ENCODE data around the gene AFAP1.

GRCh38 chr4:7842384-7843279 lies 97.0 kb downstream of the AFAP1 start:
- TF ChIP-seq MAX (CRISPR knock-in tag; IDR thresholded peaks at IDR 0.05) (no peak), CTCF (IDR thresholded peaks at IDR 0.05) (no peak), CBFB (CRISPR knock-in tag; IDR thresholded peaks at IDR 0.05; ENCODE audit: low read depth) (no peak), PRDM15 (CRISPR knock-in tag; IDR thresholded peaks at IDR 0.05) (no peak)
